RWPE2 (cell line): ENCODE results near the gene NR6A1.

Experiments
- ATAC-seq: fragments of 200-7000 bp; cut with Tn5 transposase; 3 replicates; pipeline ENCODE4 v1.9.1; 2021; ENCODE audit warnings: low read depth
- DNase-seq: peaks from one replicate; pipeline ENCODE4 v3.0.0-alpha.2; 2020; ENCODE audit warnings: low spot score
- H3K27ac ChIP-seq: fragments of 450-650 bp; 2 replicates; pipeline ENCODE4 v1.5.1; 2017; ENCODE audit warnings: mild to moderate bottlenecking; ENCODE audit not compliant: poor library complexity, severe bottlenecking
- H3K27me3 ChIP-seq: fragments of 250-450 bp; sonication (Bioruptor Pico); 2 replicates; pipeline ENCODE4 v1.5.1; 2021; ENCODE audit warnings: mild to moderate bottlenecking, moderate library complexity; ENCODE audit not compliant: insufficient read depth, poor library complexity, severe bottlenecking
- H3K36me3 ChIP-seq: fragments of 250-450 bp; sonication (Bioruptor Pico); 2 replicates; pipeline ENCODE4 v1.5.1; 2020; ENCODE audit warnings: low read depth, mild to moderate bottlenecking, moderate library complexity
- H3K4me1 ChIP-seq: fragments of 250-450 bp; sonication (Bioruptor Pico); 2 replicates; pipeline ENCODE4 v1.5.1; 2021; ENCODE audit warnings: mild to moderate bottlenecking, moderate library complexity; ENCODE audit not compliant: insufficient read depth, poor library complexity, severe bottlenecking
- H3K4me3 ChIP-seq: fragments of 250-450 bp; sonication (Bioruptor Pico); 2 replicates; pipeline ENCODE4 v1.5.1; 2021; ENCODE audit warnings: mild to moderate bottlenecking, moderate library complexity; ENCODE audit not compliant: severe bottlenecking
- H3K9me3 ChIP-seq: fragments of 250-450 bp; sonication (Bioruptor Pico); 2 replicates; pipeline ENCODE4 v1.5.1; 2021; ENCODE audit warnings: mild to moderate bottlenecking, moderate library complexity; ENCODE audit not compliant: severe bottlenecking
- CTCF ChIP-seq: fragments of 450-650 bp; IDR thresholded peaks from one replicate; pipeline ENCODE4 v1.5.1; 2017; ENCODE audit warnings: mild to moderate bottlenecking, moderate library complexity; ENCODE audit not compliant: poor library complexity, severe bottlenecking

Gene NR6A1

GRCh38 chr9:124632077-124632621, 139.0 kb downstream of the NR6A1 start:
- TF ChIP-seq CTCF, result no peak
- Histone ChIP-seq H3K27ac (no peak overlapping the region), H3K36me3 (no peaks in the 10 kb centered on the region), H3K9me3 (no peaks in the 10 kb centered on the region), H3K4me3 (no peak overlapping the region), H3K4me1 (peaks cover 6% of the 10 kb centered on the region), H3K27me3 (no peaks in the 10 kb centered on the region)
- ATAC-seq (no peak), DNase-seq (no peak)

DNA sequence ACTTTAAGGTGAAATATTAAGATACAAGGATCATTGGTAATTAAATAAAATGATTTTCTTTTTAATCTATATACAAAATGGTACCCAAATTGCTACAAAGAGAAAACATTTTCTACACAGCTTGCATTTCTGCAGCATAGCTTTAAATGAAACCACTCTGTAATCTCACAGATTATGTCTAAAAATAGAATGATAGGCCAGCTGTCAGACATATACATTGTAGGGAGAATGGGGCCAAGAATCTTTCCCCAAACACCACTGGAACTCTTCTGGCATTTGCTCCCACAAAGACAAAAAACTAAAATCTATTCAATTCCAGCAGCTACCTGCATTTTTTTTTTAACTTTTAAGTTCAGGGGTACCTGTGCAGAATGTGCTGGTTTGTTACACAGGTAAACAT, 139.8 kb downstream of the NR6A1 start:
- no peak for DNase-seq
- Histone ChIP-seq H3K36me3 (no peaks in the 10 kb centered on the region), H3K27me3 (no peaks in the 10 kb centered on the region), H3K4me3 (no peak overlapping the region), H3K9me3 (no peaks in the 10 kb centered on the region), H3K27ac (no peak overlapping the region), H3K4me1 (peaks cover 6% of the 10 kb centered on the region)
- no peak for TF ChIP-seq CTCF
- no peak for ATAC-seq

- Histone ChIP-seq H3K27me3 (no peaks in the 10 kb centered on the region), H3K4me3 (no peak overlapping the region), H3K4me1 (peaks cover 6% of the 10 kb centered on the region), H3K27ac (no peak overlapping the region), H3K9me3 (no peaks in the 10 kb centered on the region), H3K36me3 (no peaks in the 10 kb centered on the region)
- ATAC-seq (no peak), DNase-seq (no peak)
- TF ChIP-seq CTCF, result no peak
Measured at GRCh38 chr9:124629600-124629999, 141.5 kb downstream of the NR6A1 start.

GRCh38 chr9:124628741-124629140, 142.4 kb downstream of the NR6A1 start:
- H3K36me3 ChIP-seq, result no peaks in the 10 kb centered on the region
- H3K4me3 ChIP-seq, result no peak overlapping the region
- H3K9me3 ChIP-seq, result no peaks in the 10 kb centered on the region
- ATAC-seq (no peak), DNase-seq (no peak)
- no peaks in the 10 kb centered on the region for H3K27me3 ChIP-seq
- peaks cover 6% of the 10 kb centered on the region for H3K4me1 ChIP-seq
- H3K27ac ChIP-seq, result no peak overlapping the region
- TF ChIP-seq CTCF, result no peak

GRCh38 chr9:124626276-124626675, 144.8 kb downstream of the NR6A1 start:
- DNase-seq, result no peak

More at GRCh38 chr9:124626276-124626675, 144.8 kb downstream of the NR6A1 start:
- no peaks in the 10 kb centered on the region for H3K27me3 ChIP-seq
- ATAC-seq, result no peak
- no peaks in the 10 kb centered on the region for H3K9me3 ChIP-seq
- no peak overlapping the region for H3K4me3 ChIP-seq
- no peak for TF ChIP-seq CTCF
- no peaks in the 10 kb centered on the region for H3K4me1 ChIP-seq
- no peak overlapping the region for H3K27ac ChIP-seq
- no peaks in the 10 kb centered on the region for H3K36me3 ChIP-seq
